ENCODE measurements around the gene ADAM8. TPM values are rescaled to one million over a fixed set of nuclear protein-coding genes. Genes with fewer than 3 reads are reported as not detected.

Gene ADAM8
- polyA plus RNA-seq, 1 of the 3 experiments (the other 2 are of a cell fraction), result 1.7 TPM

DNA sequence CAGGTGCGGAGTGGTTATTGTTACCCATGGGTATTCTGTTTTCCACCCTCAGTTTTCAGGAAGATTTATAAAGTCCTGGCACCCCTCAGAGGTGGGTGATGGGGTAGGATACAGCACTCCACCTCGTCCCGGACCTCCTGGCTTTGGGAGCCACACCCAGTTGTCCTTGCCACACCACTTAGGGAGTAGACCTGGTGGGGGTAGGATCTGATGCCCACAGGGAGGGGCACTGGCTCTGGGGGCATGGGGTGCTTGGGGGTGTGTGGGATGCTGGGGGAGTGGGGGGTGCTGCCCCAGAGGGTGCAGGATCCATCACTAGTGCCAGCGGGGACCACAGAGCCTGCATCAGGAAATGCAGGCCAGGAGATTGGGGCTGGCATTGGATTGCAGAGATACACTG is 36.5 kb upstream of the ADAM8 start:
- ChIA-PET CTCF (interaction anchor here (2.7 to 3.6 kb wide), 2 partner anchors 11 to 16 kb away, joined by 12 to 15 read pairs; no protein-coding TSS in a partner anchor), POLR2A (no interaction called here)
- Histone ChIP-seq H3K27ac (ENCODE audit: low read depth in 2 of 2, low read length in 1 of 2) (no peak overlapping the region), H3K4me3 (ENCODE audit: low read depth in 2 of 2, low read length in 1 of 2) (no peak overlapping the region), H3K27me3 (ENCODE audit: insufficient read depth) (no peaks in the 10 kb centered on the region), H3K4me1 (ENCODE audit: control insufficient read depth in 1 of 2, insufficient read depth in 2 of 2, low read depth in 1 of 2, low read length in 1 of 2) (peaks cover 0 to 10% of the 10 kb centered on the region in 2 experiments; a peak in 1 of 4 replicates), H3K4me2 (no peak overlapping the region), H3K36me3 (replicated peaks in 1 of 2; ENCODE audit: control insufficient read depth in 1 of 2, insufficient read depth in 2 of 2, low read length in 1 of 2) (peaks cover 7 to 26% of the 10 kb centered on the region in 2 experiments), H3K79me2 (ENCODE audit: insufficient read depth) (peaks cover 7% of the 10 kb centered on the region), H3F3A (replicated peaks; ENCODE audit: insufficient read depth) (peaks cover 11% of the 10 kb centered on the region), H4K20me1 (ENCODE audit: insufficient read depth) (peaks cover 8% of the 10 kb centered on the region), H2AFZ (ENCODE audit: low read depth) (no peak overlapping the region), H3K9me3 (no peaks in the 10 kb centered on the region), H3K9me2 (no peaks in the 10 kb centered on the region), H3K9ac (no peak overlapping the region)
- TF ChIP-seq TAF1 (IDR thresholded peaks at IDR 0.05; ENCODE audit: borderline replicate concordance, low read depth, low read length), result no peak
- TF ChIP-seq RCOR1 (IDR thresholded peaks at IDR 0.05; ENCODE audit: low read length), result no peak
- TF ChIP-seq, protein P1, sequence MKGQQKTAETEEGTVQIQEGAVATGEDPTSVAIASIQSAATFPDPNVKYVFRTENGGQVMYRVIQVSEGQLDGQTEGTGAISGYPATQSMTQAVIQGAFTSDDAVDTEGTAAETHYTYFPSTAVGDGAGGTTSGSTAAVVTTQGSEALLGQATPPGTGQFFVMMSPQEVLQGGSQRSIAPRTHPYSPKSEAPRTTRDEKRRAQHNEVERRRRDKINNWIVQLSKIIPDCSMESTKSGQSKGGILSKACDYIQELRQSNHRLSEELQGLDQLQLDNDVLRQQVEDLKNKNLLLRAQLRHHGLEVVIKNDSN (IDR thresholded peaks at IDR 0.05; ENCODE audit: borderline replicate concordance, low read depth), result no peak
- no peak for TF ChIP-seq EZH2phosphoT487 (IDR thresholded peaks at IDR 0.05; ENCODE audit: borderline replicate concordance, low read depth)
- TF ChIP-seq, protein P2, sequence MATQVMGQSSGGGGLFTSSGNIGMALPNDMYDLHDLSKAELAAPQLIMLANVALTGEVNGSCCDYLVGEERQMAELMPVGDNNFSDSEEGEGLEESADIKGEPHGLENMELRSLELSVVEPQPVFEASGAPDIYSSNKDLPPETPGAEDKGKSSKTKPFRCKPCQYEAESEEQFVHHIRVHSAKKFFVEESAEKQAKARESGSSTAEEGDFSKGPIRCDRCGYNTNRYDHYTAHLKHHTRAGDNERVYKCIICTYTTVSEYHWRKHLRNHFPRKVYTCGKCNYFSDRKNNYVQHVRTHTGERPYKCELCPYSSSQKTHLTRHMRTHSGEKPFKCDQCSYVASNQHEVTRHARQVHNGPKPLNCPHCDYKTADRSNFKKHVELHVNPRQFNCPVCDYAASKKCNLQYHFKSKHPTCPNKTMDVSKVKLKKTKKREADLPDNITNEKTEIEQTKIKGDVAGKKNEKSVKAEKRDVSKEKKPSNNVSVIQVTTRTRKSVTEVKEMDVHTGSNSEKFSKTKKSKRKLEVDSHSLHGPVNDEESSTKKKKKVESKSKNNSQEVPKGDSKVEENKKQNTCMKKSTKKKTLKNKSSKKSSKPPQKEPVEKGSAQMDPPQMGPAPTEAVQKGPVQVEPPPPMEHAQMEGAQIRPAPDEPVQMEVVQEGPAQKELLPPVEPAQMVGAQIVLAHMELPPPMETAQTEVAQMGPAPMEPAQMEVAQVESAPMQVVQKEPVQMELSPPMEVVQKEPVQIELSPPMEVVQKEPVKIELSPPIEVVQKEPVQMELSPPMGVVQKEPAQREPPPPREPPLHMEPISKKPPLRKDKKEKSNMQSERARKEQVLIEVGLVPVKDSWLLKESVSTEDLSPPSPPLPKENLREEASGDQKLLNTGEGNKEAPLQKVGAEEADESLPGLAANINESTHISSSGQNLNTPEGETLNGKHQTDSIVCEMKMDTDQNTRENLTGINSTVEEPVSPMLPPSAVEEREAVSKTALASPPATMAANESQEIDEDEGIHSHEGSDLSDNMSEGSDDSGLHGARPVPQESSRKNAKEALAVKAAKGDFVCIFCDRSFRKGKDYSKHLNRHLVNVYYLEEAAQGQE (IDR thresholded peaks at IDR 0.05; ENCODE audit: low read depth, low read length), result no peak
- TF ChIP-seq POLR2AphosphoS5 (IDR thresholded peaks at IDR 0.05; ENCODE audit: low read depth, low read length), result no peak
- 74% methylated on average over 4 of the region's 4 CpGs for WGBS (ENCODE audit: low lambda C conversion rate)
- DNase-seq, result no peak

DNA sequence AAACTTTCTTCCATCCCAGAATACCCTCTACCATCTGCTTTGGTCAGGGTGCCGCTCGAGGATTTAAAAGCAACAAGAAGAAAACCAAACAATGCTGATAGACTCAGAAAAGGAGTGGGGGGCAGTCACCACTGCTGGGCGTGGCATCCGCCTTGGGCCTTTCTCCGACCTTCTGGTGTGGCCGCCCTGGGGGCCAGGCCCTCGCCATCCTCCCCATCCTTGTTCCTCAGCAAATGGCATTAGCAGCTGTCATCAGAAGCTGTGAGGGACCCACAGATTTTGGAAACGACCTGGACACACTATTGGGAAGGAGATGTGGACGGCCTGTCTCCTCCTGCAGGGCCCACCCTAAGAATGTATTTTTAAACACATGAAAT is 36.1 kb upstream of the ADAM8 start:
- Histone ChIP-seq H2AFZ (ENCODE audit: low read depth) (no peak overlapping the region), H3K4me2 (no peak overlapping the region), H3K79me2 (ENCODE audit: insufficient read depth) (peaks cover 12% of the 10 kb centered on the region), H4K20me1 (ENCODE audit: insufficient read depth) (peaks cover 12% of the 10 kb centered on the region), H3K27ac (ENCODE audit: low read depth in 2 of 2, low read length in 1 of 2) (no peak overlapping the region), H3K36me3 (replicated peaks in 1 of 2; ENCODE audit: control insufficient read depth in 1 of 2, insufficient read depth in 2 of 2, low read length in 1 of 2) (peaks cover 7 to 26% of the 10 kb centered on the region in 2 experiments), H3K27me3 (ENCODE audit: insufficient read depth) (no peaks in the 10 kb centered on the region), H3K4me3 (ENCODE audit: low read depth in 2 of 2, low read length in 1 of 2) (no peak overlapping the region), H3K9me3 (no peaks in the 10 kb centered on the region), H3F3A (replicated peaks; ENCODE audit: insufficient read depth) (peaks cover 13% of the 10 kb centered on the region), H3K4me1 (ENCODE audit: control insufficient read depth in 1 of 2, insufficient read depth in 2 of 2, low read depth in 1 of 2, low read length in 1 of 2) (peaks cover 0 to 10% of the 10 kb centered on the region in 2 experiments; a peak in 1 of 4 replicates), H3K9ac (no peak overlapping the region), H3K9me2 (no peaks in the 10 kb centered on the region)
- ChIA-PET CTCF (interaction anchor here (3.6 kb wide), 1 partner anchor 11 kb away, joined by 15 read pairs; no protein-coding TSS in a partner anchor), POLR2A (no interaction called here)
- WGBS (ENCODE audit: low lambda C conversion rate), result 92% methylated on average over 9 of the region's 9 CpGs
- TF ChIP-seq, protein P3, sequence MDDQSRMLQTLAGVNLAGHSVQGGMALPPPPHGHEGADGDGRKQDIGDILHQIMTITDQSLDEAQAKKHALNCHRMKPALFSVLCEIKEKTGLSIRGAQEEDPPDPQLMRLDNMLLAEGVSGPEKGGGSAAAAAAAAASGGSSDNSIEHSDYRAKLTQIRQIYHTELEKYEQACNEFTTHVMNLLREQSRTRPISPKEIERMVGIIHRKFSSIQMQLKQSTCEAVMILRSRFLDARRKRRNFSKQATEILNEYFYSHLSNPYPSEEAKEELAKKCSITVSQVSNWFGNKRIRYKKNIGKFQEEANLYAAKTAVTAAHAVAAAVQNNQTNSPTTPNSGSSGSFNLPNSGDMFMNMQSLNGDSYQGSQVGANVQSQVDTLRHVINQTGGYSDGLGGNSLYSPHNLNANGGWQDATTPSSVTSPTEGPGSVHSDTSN (IDR thresholded peaks at IDR 0.05), result no peak
- no peak for TF ChIP-seq RXRA (IDR thresholded peaks at IDR 0.05; ENCODE audit: borderline replicate concordance, low read depth)
- no peak for TF ChIP-seq FOXJ3 (CRISPR knock-in tag; IDR thresholded peaks at IDR 0.05)
- TF ChIP-seq FOSL2 (IDR thresholded peaks at IDR 0.05; ENCODE audit: borderline replicate concordance, low read depth), result no peak
- TF ChIP-seq, protein P4, sequence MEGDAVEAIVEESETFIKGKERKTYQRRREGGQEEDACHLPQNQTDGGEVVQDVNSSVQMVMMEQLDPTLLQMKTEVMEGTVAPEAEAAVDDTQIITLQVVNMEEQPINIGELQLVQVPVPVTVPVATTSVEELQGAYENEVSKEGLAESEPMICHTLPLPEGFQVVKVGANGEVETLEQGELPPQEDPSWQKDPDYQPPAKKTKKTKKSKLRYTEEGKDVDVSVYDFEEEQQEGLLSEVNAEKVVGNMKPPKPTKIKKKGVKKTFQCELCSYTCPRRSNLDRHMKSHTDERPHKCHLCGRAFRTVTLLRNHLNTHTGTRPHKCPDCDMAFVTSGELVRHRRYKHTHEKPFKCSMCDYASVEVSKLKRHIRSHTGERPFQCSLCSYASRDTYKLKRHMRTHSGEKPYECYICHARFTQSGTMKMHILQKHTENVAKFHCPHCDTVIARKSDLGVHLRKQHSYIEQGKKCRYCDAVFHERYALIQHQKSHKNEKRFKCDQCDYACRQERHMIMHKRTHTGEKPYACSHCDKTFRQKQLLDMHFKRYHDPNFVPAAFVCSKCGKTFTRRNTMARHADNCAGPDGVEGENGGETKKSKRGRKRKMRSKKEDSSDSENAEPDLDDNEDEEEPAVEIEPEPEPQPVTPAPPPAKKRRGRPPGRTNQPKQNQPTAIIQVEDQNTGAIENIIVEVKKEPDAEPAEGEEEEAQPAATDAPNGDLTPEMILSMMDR (IDR thresholded peaks at IDR 0.05), result no peak
- no peak for TF ChIP-seq EP300 (IDR thresholded peaks at IDR 0.05; ENCODE audit: borderline replicate concordance in 1 of 2, low read depth in 1 of 2, low read length in 1 of 2)
- no peak for TF ChIP-seq GABPA (IDR thresholded peaks at IDR 0.05; ENCODE audit: low read depth)
- TF ChIP-seq, protein P5, sequence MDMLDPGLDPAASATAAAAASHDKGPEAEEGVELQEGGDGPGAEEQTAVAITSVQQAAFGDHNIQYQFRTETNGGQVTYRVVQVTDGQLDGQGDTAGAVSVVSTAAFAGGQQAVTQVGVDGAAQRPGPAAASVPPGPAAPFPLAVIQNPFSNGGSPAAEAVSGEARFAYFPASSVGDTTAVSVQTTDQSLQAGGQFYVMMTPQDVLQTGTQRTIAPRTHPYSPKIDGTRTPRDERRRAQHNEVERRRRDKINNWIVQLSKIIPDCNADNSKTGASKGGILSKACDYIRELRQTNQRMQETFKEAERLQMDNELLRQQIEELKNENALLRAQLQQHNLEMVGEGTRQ (IDR thresholded peaks at IDR 0.05; ENCODE audit: borderline replicate concordance, low read depth, low read length), result no peak
- TF ChIP-seq, protein P1 (IDR thresholded peaks at IDR 0.05; ENCODE audit: borderline replicate concordance, low read depth), result no peak
- no peak for TF ChIP-seq TEAD4 (IDR thresholded peaks at IDR 0.05; ENCODE audit: borderline replicate concordance, insufficient read depth)
- DNase-seq, result no peak
